Measurements from ENCODE around the gene RNH1. TPM values are rescaled to one million over a fixed set of nuclear protein-coding genes. Genes with fewer than 3 reads are reported as not detected.

RNH1 gene
- total RNA-seq, 4 donors from 2014 or later, result 218 to 259 (median 230) TPM

GRCh38 chr11:497565-498296 lies 9.3 kb downstream of the RNH1 start:
- ATAC-seq (ENCODE audit: low FRiP score) (no peak), DNase-seq (ENCODE audit: low spot score) (no peak)
- TF ChIP-seq, protein P1, sequence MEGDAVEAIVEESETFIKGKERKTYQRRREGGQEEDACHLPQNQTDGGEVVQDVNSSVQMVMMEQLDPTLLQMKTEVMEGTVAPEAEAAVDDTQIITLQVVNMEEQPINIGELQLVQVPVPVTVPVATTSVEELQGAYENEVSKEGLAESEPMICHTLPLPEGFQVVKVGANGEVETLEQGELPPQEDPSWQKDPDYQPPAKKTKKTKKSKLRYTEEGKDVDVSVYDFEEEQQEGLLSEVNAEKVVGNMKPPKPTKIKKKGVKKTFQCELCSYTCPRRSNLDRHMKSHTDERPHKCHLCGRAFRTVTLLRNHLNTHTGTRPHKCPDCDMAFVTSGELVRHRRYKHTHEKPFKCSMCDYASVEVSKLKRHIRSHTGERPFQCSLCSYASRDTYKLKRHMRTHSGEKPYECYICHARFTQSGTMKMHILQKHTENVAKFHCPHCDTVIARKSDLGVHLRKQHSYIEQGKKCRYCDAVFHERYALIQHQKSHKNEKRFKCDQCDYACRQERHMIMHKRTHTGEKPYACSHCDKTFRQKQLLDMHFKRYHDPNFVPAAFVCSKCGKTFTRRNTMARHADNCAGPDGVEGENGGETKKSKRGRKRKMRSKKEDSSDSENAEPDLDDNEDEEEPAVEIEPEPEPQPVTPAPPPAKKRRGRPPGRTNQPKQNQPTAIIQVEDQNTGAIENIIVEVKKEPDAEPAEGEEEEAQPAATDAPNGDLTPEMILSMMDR (IDR thresholded peaks at IDR 0.05), result no peak

- DNase-seq (ENCODE audit: low spot score), result no peak
- no peak for ATAC-seq (ENCODE audit: low FRiP score)
- TF ChIP-seq, protein P1 (IDR thresholded peaks at IDR 0.05), result no peak
Measured at GRCh38 chr11:496834-497564, 10.0 kb downstream of the RNH1 start.

GRCh38 chr11:495537-495931 lies 11.5 kb downstream of the RNH1 start:
- DNase-seq (ENCODE audit: low spot score), result no peak
- TF ChIP-seq, protein P1 (IDR thresholded peaks at IDR 0.05), result no peak
- ATAC-seq (ENCODE audit: low FRiP score), result no peak

DNA sequence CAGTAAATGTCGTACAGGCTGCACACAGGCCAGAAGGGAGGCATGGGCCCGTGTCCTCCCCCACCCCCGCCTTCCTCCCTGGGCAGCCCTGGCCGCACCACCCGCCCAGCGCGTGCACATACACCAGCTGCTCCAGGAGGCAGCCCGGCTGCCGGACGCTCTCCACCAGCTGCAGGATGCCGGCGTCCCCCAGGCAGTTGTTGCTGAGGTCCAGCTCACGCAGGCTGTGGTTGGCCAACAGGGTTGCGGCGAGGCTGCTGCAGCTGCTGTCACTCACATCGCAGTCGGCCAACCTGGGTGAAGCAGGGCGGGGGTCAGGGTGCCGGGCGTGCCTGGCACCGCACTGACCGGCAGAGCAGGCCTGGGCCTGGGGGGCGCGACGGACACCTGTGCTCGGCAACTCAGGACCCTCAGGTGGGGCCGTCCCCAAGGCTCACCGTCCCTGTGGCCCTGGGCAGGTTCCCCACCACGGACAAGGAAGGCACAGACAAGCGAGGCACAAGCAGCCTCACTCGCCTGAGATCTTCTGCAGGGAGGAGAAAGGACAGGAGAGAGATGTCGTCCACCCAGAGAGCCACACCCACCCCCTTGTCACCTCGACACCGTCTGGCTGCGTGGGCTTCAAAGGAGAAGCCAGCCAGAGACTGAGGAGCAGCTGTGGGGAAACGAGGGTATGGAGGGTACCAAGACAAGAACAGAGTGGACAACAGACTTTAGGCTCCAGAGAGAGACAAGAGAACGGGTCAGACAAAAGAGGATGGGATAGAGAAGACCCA lies 12.1 kb downstream of the RNH1 start:
- DNase-seq (ENCODE audit: low spot score), result no peak
- TF ChIP-seq, protein P1 (IDR thresholded peaks at IDR 0.05), result no peak
- ATAC-seq (ENCODE audit: low FRiP score), result no peak

GRCh38 chr11:492427-493226 lies 14.4 kb downstream of the RNH1 start:
- DNase-seq (ENCODE audit: low spot score) (no peak), ATAC-seq (ENCODE audit: low FRiP score) (no peak)
- TF ChIP-seq, protein P1 (IDR thresholded peaks at IDR 0.05), result no peak

DNA sequence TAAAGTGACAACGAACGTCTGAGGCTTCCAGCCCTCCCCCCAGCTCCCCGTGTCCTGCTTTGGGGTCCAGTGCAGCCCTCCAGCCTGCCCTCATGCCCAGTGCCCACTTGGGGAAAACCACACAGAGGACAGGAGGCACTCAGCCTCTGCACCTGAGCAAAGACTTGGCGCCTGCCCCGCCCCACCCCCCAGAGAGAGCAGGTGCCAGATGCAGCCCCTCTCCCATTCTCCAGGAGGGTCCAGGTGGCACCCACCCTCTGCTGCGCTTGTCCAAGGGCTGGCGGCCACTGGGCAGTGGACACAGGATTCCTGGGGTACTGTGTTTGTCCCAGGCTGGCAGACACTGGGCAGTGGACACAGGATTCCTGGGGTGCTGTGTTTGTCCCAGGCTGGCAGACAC lies 15.7 kb downstream of the RNH1 start:
- ATAC-seq (ENCODE audit: low FRiP score) (no peak), DNase-seq (ENCODE audit: low spot score) (no peak)
- TF ChIP-seq, protein P1 (IDR thresholded peaks at IDR 0.05), result no peak
